ENCODE results near the gene SMIM20.

DNA sequence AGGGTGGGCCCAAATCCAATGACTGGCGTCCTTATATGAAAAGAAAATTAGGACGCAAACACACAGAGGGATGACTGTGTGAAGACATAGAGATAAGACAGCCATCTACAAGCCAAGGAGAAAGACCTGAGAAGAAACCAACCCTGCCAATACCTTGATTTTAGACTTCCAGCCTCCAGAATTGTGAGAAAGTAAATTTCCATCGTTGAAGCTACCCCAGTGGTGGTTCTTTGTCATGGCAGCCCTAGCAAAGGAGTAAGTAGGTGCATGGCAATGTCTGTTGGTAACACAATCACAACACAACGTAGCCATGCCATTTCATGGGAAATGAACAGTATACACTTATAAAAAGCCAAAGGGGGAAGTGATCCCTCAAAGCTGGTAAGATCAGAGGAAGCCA is 25.3 kb downstream of the SMIM20 start:
- TF ChIP-seq, protein P1, sequence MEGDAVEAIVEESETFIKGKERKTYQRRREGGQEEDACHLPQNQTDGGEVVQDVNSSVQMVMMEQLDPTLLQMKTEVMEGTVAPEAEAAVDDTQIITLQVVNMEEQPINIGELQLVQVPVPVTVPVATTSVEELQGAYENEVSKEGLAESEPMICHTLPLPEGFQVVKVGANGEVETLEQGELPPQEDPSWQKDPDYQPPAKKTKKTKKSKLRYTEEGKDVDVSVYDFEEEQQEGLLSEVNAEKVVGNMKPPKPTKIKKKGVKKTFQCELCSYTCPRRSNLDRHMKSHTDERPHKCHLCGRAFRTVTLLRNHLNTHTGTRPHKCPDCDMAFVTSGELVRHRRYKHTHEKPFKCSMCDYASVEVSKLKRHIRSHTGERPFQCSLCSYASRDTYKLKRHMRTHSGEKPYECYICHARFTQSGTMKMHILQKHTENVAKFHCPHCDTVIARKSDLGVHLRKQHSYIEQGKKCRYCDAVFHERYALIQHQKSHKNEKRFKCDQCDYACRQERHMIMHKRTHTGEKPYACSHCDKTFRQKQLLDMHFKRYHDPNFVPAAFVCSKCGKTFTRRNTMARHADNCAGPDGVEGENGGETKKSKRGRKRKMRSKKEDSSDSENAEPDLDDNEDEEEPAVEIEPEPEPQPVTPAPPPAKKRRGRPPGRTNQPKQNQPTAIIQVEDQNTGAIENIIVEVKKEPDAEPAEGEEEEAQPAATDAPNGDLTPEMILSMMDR (conservative IDR thresholded peaks at IDR 0.05; ENCODE audit: low read depth, low read length) = no peak
- TF ChIP-seq BHLHE40 (IDR thresholded peaks at IDR 0.05; ENCODE audit: low read depth, low read length) = no peak

All from IMR-90 (cell line).